GM18907 (cell line): Measurements from ENCODE around the gene GALNT2.

Experiments
- ATAC-seq: cut with Tn5 transposase; IDR thresholded peaks from one replicate; pipeline ENCODE4 v1.9.1; 2021; ENCODE audit warnings: mild to moderate bottlenecking, moderate library complexity; ENCODE audit not compliant: unreplicated experiment

Gene GALNT2

GRCh38 chr1:230125640-230126528, 58.8 kb downstream of the GALNT2 start:
- no peak for ATAC-seq

GRCh38 chr1:230126529-230127104, 59.6 kb downstream of the GALNT2 start:
- ATAC-seq = no peak

GRCh38 chr1:230127105-230128054, 60.3 kb downstream of the GALNT2 start:
- ATAC-seq = no peak

GRCh38 chr1:230128569-230129285, 61.7 kb downstream of the GALNT2 start:
- ATAC-seq = no peak

DNA sequence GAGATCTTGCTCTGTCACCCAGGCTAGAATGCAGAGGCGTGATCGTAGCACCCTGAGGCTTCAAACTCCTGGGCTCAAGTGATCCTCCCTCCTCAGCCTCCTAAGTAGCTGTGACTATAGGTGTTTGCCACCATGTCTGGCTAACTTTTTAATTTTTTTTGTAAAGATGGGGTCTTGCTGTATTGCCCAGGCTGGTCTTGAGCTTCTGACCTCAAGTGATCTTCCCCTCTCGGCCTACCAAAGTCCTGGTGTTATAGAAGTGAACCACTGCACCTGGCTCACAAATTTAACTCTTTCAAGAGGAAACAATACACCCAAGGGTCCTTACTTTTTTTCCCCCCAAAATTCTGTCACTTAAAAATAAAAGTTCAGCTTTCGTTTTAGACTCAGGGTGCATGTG, 62.3 kb downstream of the GALNT2 start:
- no peak for ATAC-seq

- ATAC-seq = no peak
These were observed 63.3 kb downstream of the GALNT2 start for GRCh38 chr1:230130172-230130944.

GRCh38 chr1:230131457-230131856, 64.4 kb downstream of the GALNT2 start:
- no peak for ATAC-seq

GRCh38 chr1:230132758-230133157, 65.7 kb downstream of the GALNT2 start:
- no peak for ATAC-seq

DNA sequence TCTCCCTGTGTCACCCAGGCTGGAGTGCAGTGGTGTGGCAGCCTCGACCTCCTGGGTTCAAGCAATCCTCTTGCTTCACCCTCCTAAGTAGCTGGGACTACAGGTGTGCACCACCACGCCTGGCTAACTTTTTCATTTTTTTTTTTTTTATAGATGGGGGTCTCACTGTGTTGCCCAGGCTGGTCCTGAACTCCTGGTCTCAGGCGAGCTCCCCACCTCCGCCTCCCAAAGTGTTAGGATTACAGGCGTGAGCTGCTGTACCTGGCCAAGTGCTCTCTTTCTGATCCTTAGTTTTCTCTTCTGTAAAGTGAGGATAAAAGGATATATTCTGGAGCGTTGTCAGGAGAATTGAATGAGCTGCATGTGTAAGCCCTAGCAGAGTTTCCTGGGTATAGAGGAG, 68.7 kb downstream of the GALNT2 start:
- ATAC-seq = no peak

DNA sequence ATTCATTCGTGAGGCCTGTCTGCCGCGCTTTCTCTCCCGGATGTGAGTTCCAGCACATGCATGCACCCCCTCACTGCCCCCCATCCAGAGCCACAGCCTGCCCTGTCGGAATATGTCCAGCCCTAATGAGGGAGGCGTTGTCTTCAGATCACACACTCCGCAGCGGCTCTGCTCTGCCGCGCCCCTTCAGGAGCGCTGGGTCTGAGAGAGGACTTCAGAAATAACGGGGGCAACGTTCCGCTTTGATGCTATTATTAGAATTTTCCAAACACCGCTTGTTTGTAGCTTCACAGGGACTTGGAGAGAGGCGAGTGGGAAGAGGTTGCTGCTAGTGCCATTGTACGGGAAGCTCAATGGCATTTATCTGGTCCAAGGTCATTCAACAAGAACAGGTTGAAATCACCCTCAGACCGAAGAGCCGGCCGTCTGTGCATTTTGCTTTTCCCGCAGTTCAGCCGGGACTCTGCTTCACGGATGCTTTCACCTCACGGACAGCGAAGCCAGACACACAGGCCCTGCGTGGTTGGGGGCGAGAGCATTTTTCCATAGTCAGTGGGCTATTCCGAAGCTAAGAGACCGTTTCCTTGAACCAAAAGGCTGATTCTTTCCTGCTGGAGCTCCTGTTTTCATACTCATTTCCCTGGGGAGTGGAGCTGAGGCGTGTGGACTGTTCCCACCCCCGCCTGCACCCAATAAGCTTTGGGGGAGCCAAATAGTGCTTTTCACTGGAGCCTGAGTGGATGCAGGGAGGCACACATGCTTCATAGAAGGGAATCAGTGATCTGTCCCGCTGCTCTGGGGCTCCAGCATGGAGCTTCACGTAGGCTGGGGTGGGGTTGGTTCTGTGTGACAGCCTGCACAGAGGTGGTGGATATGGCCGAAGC, 69.7 kb downstream of the GALNT2 start:
- no peak for ATAC-seq

DNA sequence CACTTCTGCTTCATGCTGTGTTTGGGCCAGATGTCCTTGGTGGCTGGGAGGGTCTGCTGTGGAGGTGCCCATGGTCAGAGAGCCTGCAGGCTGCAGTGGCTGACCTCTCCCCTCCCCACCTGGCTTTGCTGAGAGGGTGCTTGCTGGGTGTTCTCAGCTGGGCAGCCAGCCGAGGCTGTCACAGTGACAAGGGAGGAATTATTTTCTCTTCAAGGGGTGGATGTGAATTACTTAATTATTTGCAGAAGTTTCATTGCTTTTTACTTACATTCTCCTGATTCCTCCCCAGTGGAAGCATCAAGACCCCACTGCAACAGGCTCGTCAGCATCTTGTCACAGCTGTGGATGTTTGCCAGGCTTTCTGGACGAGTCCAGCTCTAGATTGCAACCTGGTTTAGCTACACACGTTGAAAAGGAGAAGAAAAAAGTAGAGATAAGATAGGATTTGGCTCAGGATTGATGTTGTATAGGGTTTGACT, 70.3 kb downstream of the GALNT2 start:
- ATAC-seq = no peak

DNA sequence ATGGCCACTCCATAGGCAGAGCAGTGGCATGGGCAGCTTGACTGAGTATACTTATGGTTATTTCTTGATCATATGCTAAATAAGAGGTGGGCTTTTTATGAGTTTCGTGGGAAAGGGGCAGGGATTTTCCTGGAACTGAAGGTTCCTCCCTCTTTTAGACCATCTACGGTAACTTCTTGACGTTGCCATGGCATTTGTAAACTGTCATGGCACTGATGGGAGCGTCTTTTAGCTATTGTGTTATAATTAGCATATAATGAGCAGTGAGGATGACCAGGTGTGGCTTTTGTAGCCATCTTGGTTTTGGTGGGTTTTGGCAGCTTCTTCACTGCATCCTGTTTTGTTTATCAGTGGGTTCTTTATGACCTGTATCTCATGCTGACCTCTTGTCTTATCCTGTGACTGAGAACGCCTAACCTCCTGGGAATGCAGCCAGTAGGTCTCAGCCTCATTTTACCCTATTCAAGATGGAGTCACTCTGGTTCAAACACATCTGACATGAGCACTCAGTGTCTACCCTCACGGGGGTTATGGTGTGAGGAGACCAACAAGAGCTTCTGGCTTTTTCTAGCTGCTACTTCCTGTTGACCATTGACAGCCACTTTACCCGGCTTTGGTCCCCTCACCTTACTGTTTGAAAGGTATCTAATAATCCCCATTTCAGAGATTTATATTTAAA, 71.7 kb downstream of the GALNT2 start:
- ATAC-seq = no peak

DNA sequence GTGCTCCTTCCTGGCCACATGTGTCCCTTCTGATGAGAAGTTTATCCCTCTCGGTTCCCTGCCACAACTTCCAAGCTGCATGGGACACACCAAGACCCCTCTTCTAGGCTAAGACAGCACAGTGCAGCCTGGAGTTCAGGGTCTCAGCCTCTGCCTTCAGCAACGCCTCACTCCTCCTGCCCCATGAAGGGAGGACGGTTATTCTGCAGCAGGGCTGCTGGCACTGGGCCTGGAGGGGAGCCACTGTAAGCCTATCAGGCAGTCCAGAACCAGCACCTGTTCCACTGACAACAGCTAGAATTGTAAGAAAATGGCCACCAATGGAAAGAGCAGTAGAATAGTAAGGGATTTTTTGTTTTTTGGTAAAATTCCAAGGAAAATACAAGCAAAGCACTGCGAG, 72.3 kb downstream of the GALNT2 start:
- ATAC-seq = no peak

GRCh38 chr1:230139741-230140140, 72.7 kb downstream of the GALNT2 start:
- ATAC-seq = no peak

- ATAC-seq = no peak
These were observed 73.4 kb downstream of the GALNT2 start for GRCh38 chr1:230140221-230141020.

- no peak for ATAC-seq
These were observed 74.1 kb downstream of the GALNT2 start for GRCh38 chr1:230141021-230141648.
